Fibroblast of villous mesenchyme (primary cell): ENCODE results near the gene DHRS7C. TPM values are rescaled to one million over a fixed set of nuclear protein-coding genes. Genes with fewer than 3 reads are reported as not detected.
A peak's percentile ranks its signal among the peaks of the same experiment; 100 is the strongest.

Experiments
- DNase-seq: peaks from one replicate; pipeline ENCODE4 v3.0.0-alpha.2; 2010; ENCODE audit warnings: low read depth
- H3K4me3 ChIP-seq: 2 replicates; pipeline ENCODE4 v1.5.1; 2011; ENCODE audit warnings: low read depth, mild to moderate bottlenecking, low read length
- CTCF ChIP-seq: IDR thresholded peaks from 2 replicates; pipeline ENCODE4 v1.5.1; 2012; ENCODE audit warnings: low read depth, mild to moderate bottlenecking, low read length; ENCODE audit not compliant: insufficient read depth
- total RNA-seq: library from RNA; depleted of rRNA; stranded (reverse); fragments of >200 nt; gene quantifications from 2 replicates; pipeline ENCODE4 v1.2.3, GENCODE V29; 2012

The DHRS7C gene, protein sequence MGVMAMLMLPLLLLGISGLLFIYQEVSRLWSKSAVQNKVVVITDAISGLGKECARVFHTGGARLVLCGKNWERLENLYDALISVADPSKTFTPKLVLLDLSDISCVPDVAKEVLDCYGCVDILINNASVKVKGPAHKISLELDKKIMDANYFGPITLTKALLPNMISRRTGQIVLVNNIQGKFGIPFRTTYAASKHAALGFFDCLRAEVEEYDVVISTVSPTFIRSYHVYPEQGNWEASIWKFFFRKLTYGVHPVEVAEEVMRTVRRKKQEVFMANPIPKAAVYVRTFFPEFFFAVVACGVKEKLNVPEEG
- not detected in 2 replicates for total RNA-seq

DNA sequence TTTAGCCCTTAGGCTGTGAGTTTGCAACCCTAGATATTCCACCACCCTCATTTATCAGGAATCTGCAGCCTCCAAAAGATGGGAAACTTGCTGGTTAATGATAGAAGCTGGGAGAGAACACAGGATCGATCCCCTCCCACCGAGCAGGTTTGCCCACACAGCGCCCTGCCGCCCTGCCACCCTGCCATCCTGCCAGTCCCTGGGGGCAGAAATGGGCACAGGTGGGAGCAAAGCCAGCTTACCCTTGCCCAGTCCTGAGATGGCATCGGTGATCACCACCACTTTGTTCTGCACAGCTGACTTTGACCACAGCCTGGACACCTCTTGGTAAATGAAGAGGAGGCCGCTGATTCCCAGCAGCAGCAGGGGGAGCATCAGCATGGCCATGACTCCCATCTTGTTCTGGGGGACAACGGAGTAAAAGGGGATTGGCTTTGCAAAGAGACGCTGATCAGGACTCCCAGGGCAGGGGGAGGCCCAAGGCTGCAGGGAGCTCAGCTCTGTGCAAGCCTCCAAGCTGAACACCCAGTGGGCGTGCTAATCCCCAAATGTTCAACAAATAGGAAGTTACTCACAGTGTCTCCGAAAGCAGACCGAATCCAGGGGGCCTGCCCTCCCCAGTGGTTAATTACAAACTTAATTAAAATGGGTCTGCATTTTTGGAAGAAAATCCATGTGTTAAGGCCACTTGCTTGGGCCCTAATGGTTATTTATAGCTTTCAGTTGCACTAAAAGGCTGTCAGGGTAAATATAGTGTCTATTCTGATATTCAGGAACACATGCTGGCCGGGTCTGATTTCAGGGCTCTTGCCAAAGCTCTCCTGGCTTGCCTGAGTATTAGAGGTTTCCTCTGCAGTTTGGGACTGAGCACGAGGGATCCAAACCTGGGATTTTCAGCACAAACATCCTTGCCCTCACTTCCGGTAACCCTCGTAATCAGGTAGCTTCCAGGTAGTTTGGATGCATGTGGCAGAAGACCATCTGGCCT, at the start of gene DHRS7C:
Gene DHRS7C, minus strand, starts transcription at position 704 of the 988 bp plus-strand sequence. Its CDS starts 308 bp downstream, at position 396.
- no peak for TF ChIP-seq CTCF
- no peak within 1 kb of the TSS for H3K4me3 ChIP-seq
- no peak for DNase-seq

DNA sequence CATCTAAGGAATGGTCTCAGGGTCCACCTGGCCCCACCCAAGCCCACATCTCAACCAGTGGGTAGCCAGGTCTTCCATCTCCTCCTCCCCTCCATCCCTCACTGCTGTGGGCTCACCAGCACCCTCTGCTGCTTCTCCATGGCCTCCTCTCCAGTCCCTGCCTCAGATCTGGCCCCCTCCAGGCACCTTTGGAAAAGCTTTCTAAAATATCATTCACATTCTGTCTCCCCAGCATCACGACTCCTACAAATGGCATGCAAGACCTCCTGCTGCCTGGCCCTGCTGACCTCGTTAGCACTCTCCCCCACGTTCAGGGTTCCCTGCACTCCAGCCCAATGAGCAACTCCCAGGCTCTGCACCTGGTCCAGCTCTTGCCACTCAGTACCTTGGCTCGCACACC, 48.0 kb upstream of the DHRS7C start:
- peak; percentile 14 for DNase-seq
- peak; percentile 35 for TF ChIP-seq CTCF
- no peak overlapping the region for H3K4me3 ChIP-seq

DNA sequence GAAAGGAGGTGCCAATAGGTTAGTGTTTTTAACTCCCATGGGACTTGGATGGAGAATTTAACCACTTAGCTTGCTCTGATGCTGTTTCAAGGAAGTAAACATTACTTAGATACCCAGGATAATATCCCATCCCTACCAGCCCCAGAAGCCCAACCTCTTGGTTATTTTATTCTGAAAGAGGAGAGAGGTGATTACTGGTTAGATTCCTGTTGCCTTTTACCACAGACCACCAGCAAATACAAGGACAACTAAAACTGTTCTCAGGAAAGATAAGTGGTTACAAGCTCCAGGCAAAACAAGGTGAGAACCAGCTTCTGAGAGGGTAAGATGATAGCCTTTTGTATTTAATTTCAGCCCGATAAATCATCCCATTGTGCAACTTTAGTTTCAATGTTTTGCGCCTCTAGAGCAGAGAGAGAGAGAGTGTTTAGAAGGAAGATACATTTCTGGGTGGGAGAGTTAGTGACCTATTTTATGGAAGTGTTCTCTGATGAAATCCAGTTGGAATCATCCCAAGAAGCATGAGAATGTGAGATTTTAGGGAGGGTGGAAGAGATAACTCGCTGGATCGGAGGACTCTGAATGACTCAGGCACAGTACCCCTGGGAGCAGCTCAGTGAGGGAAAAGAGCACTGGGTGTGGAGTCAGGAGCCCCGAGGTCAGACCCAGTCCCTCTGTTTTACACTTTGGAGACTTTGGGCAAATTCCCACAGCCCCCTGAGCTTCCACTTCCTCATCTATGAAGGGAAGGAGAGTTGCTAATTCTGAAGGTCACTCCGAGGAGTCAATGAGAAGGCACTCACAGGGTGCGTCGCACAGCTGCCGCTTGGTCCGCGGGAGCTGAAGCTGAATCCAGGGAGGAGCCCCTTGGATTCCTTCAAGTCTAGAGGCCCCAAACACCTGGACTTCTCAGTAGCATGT, 46.4 kb upstream of the DHRS7C start:
- no peak overlapping the region for H3K4me3 ChIP-seq
- no peak for TF ChIP-seq CTCF
- DNase-seq: peak; percentile 98

DNA sequence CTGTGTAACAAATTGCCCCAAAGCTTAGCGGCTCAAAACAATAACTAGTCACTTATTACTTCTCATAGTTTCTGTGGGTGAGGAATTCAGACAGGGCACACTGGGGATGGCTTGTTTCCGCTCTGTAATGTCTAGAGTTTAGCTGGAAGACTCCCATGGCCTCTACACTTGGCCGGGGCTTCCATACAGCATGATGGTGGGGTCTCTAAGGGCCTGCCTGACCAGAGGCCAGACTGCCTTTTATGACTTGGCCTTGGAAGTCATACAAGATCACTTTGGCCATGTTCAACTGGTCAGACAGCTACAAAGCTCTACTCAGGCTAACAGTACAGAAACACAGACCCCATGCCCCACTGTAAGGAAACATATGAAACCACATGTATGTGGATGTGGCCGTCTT, 42.5 kb upstream of the DHRS7C start:
- no peak overlapping the region for H3K4me3 ChIP-seq
- no peak for DNase-seq
- TF ChIP-seq CTCF: no peak

DNA sequence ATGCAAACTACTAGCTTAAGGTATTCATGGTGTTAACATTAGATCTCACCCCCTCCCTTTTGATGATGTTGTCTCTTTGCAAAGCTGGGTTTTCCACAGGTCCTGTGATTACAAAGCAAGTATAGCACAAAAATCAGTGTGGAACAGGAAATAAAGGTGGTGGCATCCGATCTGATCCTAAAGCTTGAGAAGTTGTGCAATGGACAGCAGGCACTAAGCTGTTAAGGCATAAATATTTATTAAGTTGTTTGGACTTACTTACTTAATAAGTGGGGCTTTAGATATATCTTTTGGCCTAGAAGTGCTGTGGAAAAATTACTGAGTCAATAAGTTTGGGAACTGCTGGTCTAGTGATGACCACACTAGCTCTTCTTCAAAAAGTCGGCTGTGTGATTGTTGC, 39.3 kb upstream of the DHRS7C start:
- TF ChIP-seq CTCF: no peak
- peak; percentile 86 for DNase-seq
- H3K4me3 ChIP-seq: no peak overlapping the region

DNA sequence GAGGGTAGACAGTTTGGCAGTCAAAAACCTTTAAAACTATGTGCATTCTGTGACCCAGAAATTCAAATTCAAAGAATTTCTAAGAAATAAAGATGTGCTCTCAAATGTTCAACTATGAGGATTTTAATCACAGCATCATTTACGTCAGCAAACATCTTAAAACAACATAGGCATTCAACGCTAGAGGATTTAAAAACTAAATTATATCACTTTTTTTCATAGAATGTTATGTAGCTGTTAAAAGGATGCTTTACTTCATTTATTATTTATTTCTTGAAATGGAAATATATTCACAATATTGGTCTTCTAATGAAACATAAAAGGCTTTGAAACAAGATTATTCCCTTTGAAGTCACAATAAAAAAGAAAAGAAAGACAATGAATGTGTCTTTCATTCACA, 38.0 kb upstream of the DHRS7C start:
- DNase-seq: no peak
- H3K4me3 ChIP-seq: no peak overlapping the region
- no peak for TF ChIP-seq CTCF
